ENCODE measurements around the gene TMEM108.

Gene TMEM108

GRCh38 chr3:133168025-133168401 is 129.8 kb downstream of the TMEM108 start:
- no peak for DNase-seq

- DNase-seq, result no peak
Measured at GRCh38 chr3:133169331-133170068, 131.3 kb downstream of the TMEM108 start.

GRCh38 chr3:133171831-133172230 is 133.6 kb downstream of the TMEM108 start:
- DNase-seq, result no peak

- no peak for DNase-seq
Measured at GRCh38 chr3:133181392-133182150, 143.4 kb downstream of the TMEM108 start.

- DNase-seq, result no peak
Measured at GRCh38 chr3:133187870-133188379, 149.7 kb downstream of the TMEM108 start.

GRCh38 chr3:133188996-133189395 is 150.8 kb downstream of the TMEM108 start:
- no peak for DNase-seq

- DNase-seq, result no peak
Measured at GRCh38 chr3:133189893-133190292, 151.7 kb downstream of the TMEM108 start.

GRCh38 chr3:133191818-133192217 is 153.6 kb downstream of the TMEM108 start:
- DNase-seq, result no peak

- DNase-seq, result no peak
Measured at GRCh38 chr3:133192363-133192945, 154.3 kb downstream of the TMEM108 start.

- no peak for DNase-seq
Measured at GRCh38 chr3:133192967-133193366, 154.8 kb downstream of the TMEM108 start.

- DNase-seq, result no peak
Measured at GRCh38 chr3:133196527-133196926, 158.3 kb downstream of the TMEM108 start.

GRCh38 chr3:133197619-133198018 is 159.4 kb downstream of the TMEM108 start:
- no peak for DNase-seq

- DNase-seq, result no peak
Measured at GRCh38 chr3:133206921-133207320, 168.7 kb downstream of the TMEM108 start.

- DNase-seq, result no peak
Measured at GRCh38 chr3:133208184-133208583, 170.0 kb downstream of the TMEM108 start.

- DNase-seq, result no peak
Measured at GRCh38 chr3:133209871-133210550, 171.8 kb downstream of the TMEM108 start.

- no peak for DNase-seq
Measured at GRCh38 chr3:133210656-133211055, 172.5 kb downstream of the TMEM108 start.

- no peak for DNase-seq
Measured at GRCh38 chr3:133211449-133211848, 173.3 kb downstream of the TMEM108 start.

- DNase-seq, result no peak
Measured at GRCh38 chr3:133211856-133212255, 173.7 kb downstream of the TMEM108 start.

- DNase-seq, result no peak
Measured at GRCh38 chr3:133213937-133214336, 175.7 kb downstream of the TMEM108 start.

- DNase-seq, result no peak
Measured at GRCh38 chr3:133227813-133228212, 189.6 kb downstream of the TMEM108 start.

GRCh38 chr3:133230195-133230594 is 192.0 kb downstream of the TMEM108 start:
- no peak for DNase-seq

- DNase-seq, result no peak
Measured at GRCh38 chr3:133236901-133237300, 198.7 kb downstream of the TMEM108 start.

- DNase-seq, result no peak
Measured at GRCh38 chr3:133237380-133237779, 199.2 kb downstream of the TMEM108 start.

Data from GOT3 (cell line).